DOHH2 (cell line): Measurements from ENCODE around the gene ADAMTS12.

Experiments
- CTCF ChIP-seq: fragments of 200-600 bp; sonication (generic); IDR thresholded peaks from one replicate; pipeline ENCODE4 v1.5.1; 2014; ENCODE audit warnings: antibody characterized with exemption, mild to moderate bottlenecking, low read depth, low read length; ENCODE audit not compliant: poor library complexity, severe bottlenecking
- EZH2phosphoT487 ChIP-seq: fragments of 200-600 bp; sonication (generic); IDR thresholded peaks from 2 replicates; pipeline ENCODE4 v1.6.1; 2017; ENCODE audit warnings: borderline replicate concordance, mild to moderate bottlenecking, antibody characterized with exemption, low read length, moderate library complexity, mixed read lengths

GRCh38 chr5:33936381-33937016, 44.7 kb upstream of the ADAMTS12 start, which contains the start of gene RXFP3:
- TF ChIP-seq CTCF: no peak
- no peak for TF ChIP-seq EZH2phosphoT487
